ENCODE results near the gene CGAS.
A peak's percentile ranks its signal among the peaks of the same experiment; 100 is the strongest.

The CGAS gene

DNA sequence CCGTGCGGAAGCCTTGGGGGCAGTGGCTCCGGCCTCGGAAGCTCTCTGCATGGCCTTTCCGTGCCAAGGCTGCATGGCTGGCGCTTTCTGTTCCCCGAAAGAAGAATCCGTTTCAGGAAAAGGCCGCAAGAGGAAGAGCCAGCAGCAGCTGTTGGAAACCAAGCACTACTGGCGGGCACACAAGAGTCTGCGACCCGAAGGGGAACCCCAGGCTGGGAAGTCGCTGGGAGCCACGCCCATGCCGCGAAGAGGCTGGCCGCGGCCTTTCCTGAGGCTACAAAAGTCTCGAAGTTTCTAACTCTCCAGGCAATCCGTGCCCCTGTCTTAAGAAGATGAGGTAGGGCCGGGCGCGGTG is at the start of gene CGAS:
Gene CGAS (minus strand): TSS at position 191 of the 355 bp plus-strand sequence. CDS start 116 bp downstream, at position 75.
- peak; percentile 78 to 85 for DNase-seq
- H3K27ac ChIP-seq: peak within 1 kb of the TSS; percentile 75 to 87
- peaks cover 0 to 23% (median 2%) of the 10 kb centered on the region in 4 donors for H3K4me1 ChIP-seq
- no peaks in the 10 kb centered on the region for H3K27me3 ChIP-seq
- H3K4me3 ChIP-seq: peak within 1 kb of the TSS; percentile 62 to 83
- TF ChIP-seq, protein P1, sequence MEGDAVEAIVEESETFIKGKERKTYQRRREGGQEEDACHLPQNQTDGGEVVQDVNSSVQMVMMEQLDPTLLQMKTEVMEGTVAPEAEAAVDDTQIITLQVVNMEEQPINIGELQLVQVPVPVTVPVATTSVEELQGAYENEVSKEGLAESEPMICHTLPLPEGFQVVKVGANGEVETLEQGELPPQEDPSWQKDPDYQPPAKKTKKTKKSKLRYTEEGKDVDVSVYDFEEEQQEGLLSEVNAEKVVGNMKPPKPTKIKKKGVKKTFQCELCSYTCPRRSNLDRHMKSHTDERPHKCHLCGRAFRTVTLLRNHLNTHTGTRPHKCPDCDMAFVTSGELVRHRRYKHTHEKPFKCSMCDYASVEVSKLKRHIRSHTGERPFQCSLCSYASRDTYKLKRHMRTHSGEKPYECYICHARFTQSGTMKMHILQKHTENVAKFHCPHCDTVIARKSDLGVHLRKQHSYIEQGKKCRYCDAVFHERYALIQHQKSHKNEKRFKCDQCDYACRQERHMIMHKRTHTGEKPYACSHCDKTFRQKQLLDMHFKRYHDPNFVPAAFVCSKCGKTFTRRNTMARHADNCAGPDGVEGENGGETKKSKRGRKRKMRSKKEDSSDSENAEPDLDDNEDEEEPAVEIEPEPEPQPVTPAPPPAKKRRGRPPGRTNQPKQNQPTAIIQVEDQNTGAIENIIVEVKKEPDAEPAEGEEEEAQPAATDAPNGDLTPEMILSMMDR (IDR thresholded peaks at IDR 0.05): no peak
- intact Hi-C loops (cut with DNase I; ENCODE audit: low total_unique reads): no loop called here
- no peaks in the 10 kb centered on the region for H3K9me3 ChIP-seq
- no peaks in the 10 kb centered on the region for H3K36me3 ChIP-seq

DNA sequence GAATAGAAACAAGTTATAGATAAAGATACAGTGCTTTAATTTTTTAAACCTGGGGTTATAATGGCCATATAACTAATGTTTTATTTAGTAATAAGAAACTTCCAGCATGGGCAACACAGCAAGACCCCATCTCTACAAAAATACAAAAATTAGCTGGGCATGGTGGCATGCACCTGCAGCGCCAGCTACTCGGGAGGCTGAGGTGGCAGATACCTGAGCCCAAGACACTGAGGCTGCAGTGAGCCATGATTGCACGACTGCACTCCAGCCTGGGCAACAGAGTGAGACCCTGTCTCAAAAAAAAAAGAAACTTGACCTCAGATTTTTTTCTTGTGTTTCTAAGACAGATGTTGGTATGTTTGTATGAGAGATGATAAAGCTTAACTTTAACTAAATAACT is 45.8 kb upstream of the CGAS start:
- no peak for DNase-seq
- Histone ChIP-seq H3K27me3 (no peaks in the 10 kb centered on the region), H3K4me3 (no peak overlapping the region), H3K27ac (no peak overlapping the region), H3K4me1 (no peaks in the 10 kb centered on the region), H3K36me3 (peaks cover 70 to 94% (median 74%) of the 10 kb centered on the region in 3 donors), H3K9me3 (no peaks in the 10 kb centered on the region)
- TF ChIP-seq, protein P1 (IDR thresholded peaks at IDR 0.05): no peak
- intact Hi-C loops (cut with DNase I; ENCODE audit: low total_unique reads): no loop called here

DNA sequence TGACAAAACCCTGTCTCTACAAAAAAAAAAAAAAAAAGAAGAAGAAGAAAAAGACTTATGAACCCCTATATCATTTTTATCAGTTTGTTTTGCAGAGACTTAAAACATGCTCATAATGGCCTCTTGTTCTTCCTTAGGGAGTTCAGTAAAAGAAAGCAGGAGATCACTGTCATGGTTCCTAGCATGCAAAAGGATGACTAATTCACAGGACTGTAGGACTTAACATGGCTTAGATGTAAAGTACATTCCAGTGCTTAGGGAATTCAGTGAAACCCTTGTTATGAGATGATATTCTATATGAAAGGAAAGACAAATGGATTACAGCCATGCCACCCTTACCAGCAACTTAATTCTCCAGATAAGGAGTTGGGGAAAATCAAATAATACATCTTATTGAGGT is 39.3 kb upstream of the CGAS start:
- TF ChIP-seq, protein P1 (IDR thresholded peaks at IDR 0.05): no peak
- no peaks in the 10 kb centered on the region for H3K4me1 ChIP-seq
- no peaks in the 10 kb centered on the region for H3K27me3 ChIP-seq
- H3K27ac ChIP-seq: no peak overlapping the region
- H3K4me3 ChIP-seq: no peak overlapping the region
- DNase-seq: no peak
- no peaks in the 10 kb centered on the region for H3K9me3 ChIP-seq
- H3K36me3 ChIP-seq: peaks cover 52 to 71% (median 65%) of the 10 kb centered on the region in 3 donors
- intact Hi-C loops (cut with DNase I; ENCODE audit: low total_unique reads): no loop called here

DNA sequence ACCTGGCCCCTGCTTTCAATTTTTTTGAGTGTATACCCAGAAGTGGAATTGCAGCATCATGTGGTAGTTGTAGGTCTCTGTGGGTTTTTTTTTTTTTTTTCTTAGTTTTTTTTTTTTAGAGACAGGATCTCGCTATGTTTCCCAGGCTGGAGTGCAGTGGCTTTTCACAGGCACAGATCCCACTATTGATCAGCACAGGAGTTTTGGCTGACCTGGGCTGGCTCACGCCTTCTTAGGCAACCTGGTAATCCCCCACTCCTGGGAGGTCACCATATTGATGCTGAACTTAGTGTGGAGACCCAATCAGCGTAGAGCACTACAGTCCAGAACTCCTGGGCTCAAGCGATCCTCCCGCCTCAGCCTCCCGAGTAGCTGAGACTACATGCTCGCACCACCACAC is 35.4 kb upstream of the CGAS start:
- no peaks in the 10 kb centered on the region for H3K4me1 ChIP-seq
- no peaks in the 10 kb centered on the region for H3K27me3 ChIP-seq
- intact Hi-C loops (cut with DNase I; ENCODE audit: low total_unique reads): no loop called here
- peaks cover 53 to 77% (median 74%) of the 10 kb centered on the region in 3 donors for H3K36me3 ChIP-seq
- H3K4me3 ChIP-seq: no peak overlapping the region
- no peak for DNase-seq
- H3K9me3 ChIP-seq: no peaks in the 10 kb centered on the region
- TF ChIP-seq, protein P1 (IDR thresholded peaks at IDR 0.05): no peak
- H3K27ac ChIP-seq: no peak overlapping the region

DNA sequence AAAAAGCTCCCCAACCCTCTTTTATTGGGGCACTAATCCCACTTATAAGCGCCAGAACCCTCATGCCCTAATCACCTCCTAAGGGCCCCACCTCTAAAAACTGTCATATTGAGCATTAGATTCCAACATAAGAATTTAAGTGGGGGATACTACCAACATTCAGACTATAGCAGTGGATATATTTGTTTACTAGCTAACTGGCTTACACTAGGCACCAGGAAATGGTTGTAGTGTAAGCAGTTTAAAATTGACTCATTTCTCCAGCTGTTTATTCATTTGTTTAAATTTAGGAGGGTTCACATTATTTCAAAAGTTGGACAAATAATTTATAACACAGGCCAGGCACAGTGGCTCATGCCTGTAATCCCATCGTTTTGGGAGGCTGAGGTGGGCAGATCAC is 32.3 kb upstream of the CGAS start:
- Histone ChIP-seq H3K4me3 (no peak overlapping the region), H3K36me3 (peaks cover 72 to 99% (median 92%) of the 10 kb centered on the region in 3 donors), H3K4me1 (no peaks in the 10 kb centered on the region), H3K27ac (no peak overlapping the region), H3K9me3 (no peaks in the 10 kb centered on the region), H3K27me3 (no peaks in the 10 kb centered on the region)
- TF ChIP-seq, protein P1 (IDR thresholded peaks at IDR 0.05): no peak
- no peak for DNase-seq
- intact Hi-C loops (cut with DNase I; ENCODE audit: low total_unique reads): no loop called here

DNA sequence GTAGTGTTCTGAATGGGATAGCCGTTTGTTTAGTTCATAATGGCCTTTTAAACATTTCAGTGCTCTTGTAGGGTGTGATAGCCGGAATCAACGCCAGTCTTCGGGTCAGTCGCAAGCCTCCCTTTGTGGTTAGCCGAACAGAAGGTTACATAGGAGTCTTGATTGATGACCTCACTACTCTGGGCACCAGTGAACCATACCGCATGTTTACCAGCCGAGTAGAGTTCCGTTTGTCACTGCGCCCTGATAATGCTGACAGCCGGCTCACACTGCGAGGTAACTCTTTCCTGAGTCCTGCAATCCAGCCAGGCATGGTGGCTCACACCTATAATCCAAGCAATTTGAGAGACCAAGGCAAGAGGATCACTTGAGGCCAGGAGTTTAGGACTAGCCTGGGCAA is 29.9 kb upstream of the CGAS start:
- H3K27me3 ChIP-seq: no peaks in the 10 kb centered on the region
- H3K9me3 ChIP-seq: no peaks in the 10 kb centered on the region
- H3K4me1 ChIP-seq: no peaks in the 10 kb centered on the region
- no peak overlapping the region for H3K27ac ChIP-seq
- TF ChIP-seq, protein P1 (IDR thresholded peaks at IDR 0.05): no peak
- DNase-seq: no peak
- H3K4me3 ChIP-seq: no peak overlapping the region
- intact Hi-C loops (cut with DNase I; ENCODE audit: low total_unique reads): no loop called here
- peaks cover 76 to 98% (median 92%) of the 10 kb centered on the region in 3 donors for H3K36me3 ChIP-seq
